ENCODE measurements around the gene GPR137B. TPM values are rescaled to one million over a fixed set of nuclear protein-coding genes. Genes with fewer than 3 reads are reported as not detected.

GPR137B gene
- total RNA-seq, 1 donor from 2014 or later = 4.5 TPM

GRCh38 chr1:236251587-236251986 lies 109.2 kb downstream of the GPR137B start:
- DNase-seq (ENCODE audit: low spot score) (no peak), ATAC-seq (no peak)

GRCh38 chr1:236253119-236253518 lies 110.8 kb downstream of the GPR137B start:
- ATAC-seq = no peak
- no peak for DNase-seq (ENCODE audit: low spot score)

GRCh38 chr1:236253918-236254637 lies 111.7 kb downstream of the GPR137B start:
- ATAC-seq (no peak), DNase-seq (ENCODE audit: low spot score) (no peak)

- ATAC-seq = no peak
- no peak for DNase-seq (ENCODE audit: low spot score)
Observed at GRCh38 chr1:236257216-236257615, 114.9 kb downstream of the GPR137B start.

- ATAC-seq (no peak), DNase-seq (ENCODE audit: low spot score) (no peak)
Observed at GRCh38 chr1:236258114-236258622, 115.8 kb downstream of the GPR137B start.

Other genes starting within 250 kb of the GPR137B start
- gene NID1, start 77.4 kb upstream of the GPR137B start, total RNA-seq = 49.7 TPM
- 17.1 TPM for gene ERO1B, start 139.4 kb downstream of the GPR137B start, total RNA-seq

All from left lobe of liver (tissue), 2 donors.